GM12878 (cell line): ENCODE results near the gene PDE9A.

ENCODE experiments used
- POLR2A ChIP-seq: IDR thresholded peaks from 2 replicates; pipeline ENCODE4 v1.6.1; 2011; ENCODE audit warnings: low read depth, mild to moderate bottlenecking, low read length
- POLR2AphosphoS2 ChIP-seq: IDR thresholded peaks from 2 replicates; pipeline ENCODE4 v1.6.1; 2011; ENCODE audit warnings: low read depth, mild to moderate bottlenecking, low read length, improper control_type of control experiment, moderate library complexity
- TF ChIP-seq, protein P1 (sequence below), 3 experiments: IDR thresholded peaks in 2 of 3; conservative IDR thresholded peaks in 1 of 3; 2 replicates each; pipeline ENCODE4 v1.5.1; 2011; ENCODE audit warnings: low read depth in 3 of 3, low read length in 3 of 3, mild to moderate bottlenecking in 3 of 3, control low read depth in 2 of 3, moderate library complexity in 2 of 3, inconsistent platforms in 1 of 3, mixed read lengths in 1 of 3; ENCODE audit not compliant: control insufficient read depth in 2 of 3, insufficient read depth in 1 of 3; ENCODE audit errors: extremely low read depth in 1 of 3

- no peak for TF ChIP-seq POLR2A
- TF ChIP-seq, protein P1, sequence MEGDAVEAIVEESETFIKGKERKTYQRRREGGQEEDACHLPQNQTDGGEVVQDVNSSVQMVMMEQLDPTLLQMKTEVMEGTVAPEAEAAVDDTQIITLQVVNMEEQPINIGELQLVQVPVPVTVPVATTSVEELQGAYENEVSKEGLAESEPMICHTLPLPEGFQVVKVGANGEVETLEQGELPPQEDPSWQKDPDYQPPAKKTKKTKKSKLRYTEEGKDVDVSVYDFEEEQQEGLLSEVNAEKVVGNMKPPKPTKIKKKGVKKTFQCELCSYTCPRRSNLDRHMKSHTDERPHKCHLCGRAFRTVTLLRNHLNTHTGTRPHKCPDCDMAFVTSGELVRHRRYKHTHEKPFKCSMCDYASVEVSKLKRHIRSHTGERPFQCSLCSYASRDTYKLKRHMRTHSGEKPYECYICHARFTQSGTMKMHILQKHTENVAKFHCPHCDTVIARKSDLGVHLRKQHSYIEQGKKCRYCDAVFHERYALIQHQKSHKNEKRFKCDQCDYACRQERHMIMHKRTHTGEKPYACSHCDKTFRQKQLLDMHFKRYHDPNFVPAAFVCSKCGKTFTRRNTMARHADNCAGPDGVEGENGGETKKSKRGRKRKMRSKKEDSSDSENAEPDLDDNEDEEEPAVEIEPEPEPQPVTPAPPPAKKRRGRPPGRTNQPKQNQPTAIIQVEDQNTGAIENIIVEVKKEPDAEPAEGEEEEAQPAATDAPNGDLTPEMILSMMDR (IDR thresholded peaks at IDR 0.05 in 2 of 3, conservative IDR thresholded peaks at IDR 0.05 in 1 of 3; ENCODE audit: control insufficient read depth in 2 of 3, extremely low read depth in 1 of 3, insufficient read depth in 1 of 3, low read depth in 3 of 3, low read length in 3 of 3) = no peak
- TF ChIP-seq POLR2AphosphoS2 = no peak
Observed at GRCh38 chr21:42745511-42746239, 92.3 kb downstream of the PDE9A start.
